DND-41 (cell line): ENCODE measurements around the gene SHPK.
A peak's percentile ranks its signal among the peaks of the same experiment; 100 is the strongest.

Source experiments
- ATAC-seq: fragments of 200-7000 bp; cut with Tn5 transposase; 3 replicates; pipeline ENCODE4 v1.9.1; 2021; ENCODE audit warnings: low read depth; ENCODE audit not compliant: insufficient read depth
- DNase-seq: peaks from one replicate; pipeline ENCODE4 v3.0.0-alpha.2; 2020
- H2AFZ ChIP-seq: 2 replicates; pipeline ENCODE4 v1.6.0; 2012; ENCODE audit warnings: low read depth, low read length
- H3K27ac ChIP-seq: 2 replicates; pipeline ENCODE4 v1.5.1; 2012; ENCODE audit warnings: low read length, inconsistent platforms
- H3K27me3 ChIP-seq: fragments of 200-600 bp; sonication (generic); 2 replicates; pipeline ENCODE4 v1.6.0; 2012; ENCODE audit warnings: low read length, mild to moderate bottlenecking, inconsistent platforms; ENCODE audit not compliant: insufficient read depth, poor library complexity
- H3K36me3 ChIP-seq: 2 replicates; pipeline ENCODE4 v1.5.1; 2012; ENCODE audit warnings: low read length, inconsistent platforms; ENCODE audit not compliant: insufficient read depth
- H3K4me1 ChIP-seq: 2 replicates; pipeline ENCODE4 v1.5.1; 2012; ENCODE audit warnings: mild to moderate bottlenecking, low read length; ENCODE audit not compliant: insufficient read depth
- H3K4me2 ChIP-seq: 2 replicates; pipeline ENCODE4 v1.6.0; 2012; ENCODE audit warnings: mild to moderate bottlenecking, moderate library complexity, low read length, inconsistent platforms; ENCODE audit not compliant: insufficient read depth
- H3K4me3 ChIP-seq, 2 experiments: fragments of 200-600 bp in 1 of 2; shearing (Covaris generic) in 1 of 2; 2 replicates each; pipeline ENCODE4 v1.5.1; 2012 to 2016; ENCODE audit warnings: inconsistent platforms in 2 of 2, low read length in 2 of 2, mild to moderate bottlenecking in 2 of 2, low read depth in 1 of 2, moderate library complexity in 1 of 2
- H3K79me2 ChIP-seq: 2 replicates; pipeline ENCODE4 v1.6.0; 2012; ENCODE audit warnings: low read length, inconsistent platforms; ENCODE audit not compliant: insufficient read depth
- H3K9ac ChIP-seq: 2 replicates; pipeline ENCODE4 v1.6.0; 2012; ENCODE audit warnings: low read depth, mild to moderate bottlenecking, inconsistent platforms, low read length, moderate library complexity
- H3K9me3 ChIP-seq: 2 replicates; pipeline ENCODE4 v1.5.1; 2012; ENCODE audit warnings: low read length, moderate library complexity, mild to moderate bottlenecking, inconsistent platforms; ENCODE audit not compliant: insufficient read depth, severe bottlenecking
- H4K20me1 ChIP-seq: 2 replicates; pipeline ENCODE4 v1.6.0; 2012; ENCODE audit warnings: low read length; ENCODE audit not compliant: insufficient read depth
- CTCF ChIP-seq: IDR thresholded peaks from 2 replicates; pipeline ENCODE4 v1.5.1; 2012; ENCODE audit warnings: borderline replicate concordance, low read length, moderate library complexity, mild to moderate bottlenecking; ENCODE audit not compliant: poor library complexity, severe bottlenecking; ENCODE audit errors: extremely low read depth
- EZH2 ChIP-seq: IDR thresholded peaks from 3 replicates; pipeline ENCODE4 v1.6.1; 2012; ENCODE audit warnings: borderline replicate concordance, low read depth, mild to moderate bottlenecking, moderate library complexity, low read length, inconsistent platforms; ENCODE audit not compliant: severe bottlenecking

Gene SHPK

GRCh38 chr17:3635474-3636153 lies 436 bp downstream of the SHPK start:
- peak overlapping the region; percentile 67 for H3K27ac ChIP-seq
- peak overlapping the region; percentile 99 for H2AFZ ChIP-seq
- peak overlapping the region; percentile 77 for H3K9ac ChIP-seq
- H3K4me1 ChIP-seq, result peaks cover 34% of the 10 kb centered on the region
- DNase-seq (no peak), ATAC-seq (peak; percentile 48)
- peak overlapping the region; percentile 90 to 100 for H3K4me3 ChIP-seq
- H3K9me3 ChIP-seq, result no peaks in the 10 kb centered on the region
- peak overlapping the region; percentile 98 for H3K4me2 ChIP-seq
- peaks cover 7% of the 10 kb centered on the region; the same call in 1 of the 2 replicates for H4K20me1 ChIP-seq
- peaks cover 40% of the 10 kb centered on the region for H3K79me2 ChIP-seq
- no peaks in the 10 kb centered on the region for H3K27me3 ChIP-seq
- TF ChIP-seq EZH2 (no peak), CTCF (peak; percentile 40)
- H3K36me3 ChIP-seq, result peaks cover 17% of the 10 kb centered on the region

- H3K36me3 ChIP-seq, result peaks cover 38% of the 10 kb centered on the region
- peaks cover 37% of the 10 kb centered on the region for H3K79me2 ChIP-seq
- ATAC-seq, result no peak
- no peak overlapping the region for H3K9ac ChIP-seq
- no peaks in the 10 kb centered on the region for H3K9me3 ChIP-seq
- no peaks in the 10 kb centered on the region for H3K27me3 ChIP-seq
- H2AFZ ChIP-seq, result no peak overlapping the region
- no peak overlapping the region for H3K4me2 ChIP-seq
- H3K4me3 ChIP-seq, result no peak overlapping the region
- peaks cover 7% of the 10 kb centered on the region; the same call in 1 of the 2 replicates for H4K20me1 ChIP-seq
- no peak for TF ChIP-seq EZH2
- TF ChIP-seq CTCF, result no peak
- DNase-seq, result no peak
- no peak overlapping the region for H3K27ac ChIP-seq
- peaks cover 26% of the 10 kb centered on the region for H3K4me1 ChIP-seq
These were observed 3.8 kb downstream of the SHPK start for GRCh38 chr17:3632287-3632686.

- H3K4me2 ChIP-seq, result no peak overlapping the region
- H3K27ac ChIP-seq, result no peak overlapping the region
- DNase-seq (no peak), ATAC-seq (no peak)
- no peak overlapping the region for H3K4me3 ChIP-seq
- no peak overlapping the region for H2AFZ ChIP-seq
- H3K9me3 ChIP-seq, result no peaks in the 10 kb centered on the region
- H4K20me1 ChIP-seq, result peaks cover 7% of the 10 kb centered on the region; the same call in 1 of the 2 replicates
- no peaks in the 10 kb centered on the region for H3K27me3 ChIP-seq
- no peak overlapping the region for H3K9ac ChIP-seq
- peaks cover 28% of the 10 kb centered on the region for H3K79me2 ChIP-seq
- TF ChIP-seq CTCF, result no peak
- no peak for TF ChIP-seq EZH2
- peaks cover 44% of the 10 kb centered on the region for H3K36me3 ChIP-seq
- H3K4me1 ChIP-seq, result peaks cover 21% of the 10 kb centered on the region
These were observed 5.3 kb downstream of the SHPK start for GRCh38 chr17:3630781-3631180.
